ENCODE data around the gene CCDC12.

DNA sequence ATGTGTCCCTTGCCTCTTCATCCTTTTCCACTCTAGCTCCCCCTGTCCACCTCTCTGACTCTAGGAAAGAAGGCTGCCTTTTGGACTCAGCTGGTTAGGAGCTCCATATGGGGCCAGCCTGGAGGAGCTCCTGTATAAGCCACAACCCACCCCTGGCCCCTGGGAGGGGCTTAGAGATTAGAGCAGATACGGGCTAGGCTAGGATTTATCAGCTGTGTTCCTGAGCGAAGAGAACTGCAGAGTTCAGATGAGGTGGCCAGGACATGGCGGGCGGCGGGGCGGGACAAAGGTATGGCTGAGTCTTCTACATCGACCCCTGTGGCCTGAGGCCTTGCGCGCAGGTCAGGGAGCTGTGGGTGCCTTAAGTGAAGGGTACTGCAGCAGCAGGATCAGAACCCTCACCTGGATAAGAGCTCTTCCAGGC lies 10.8 kb upstream of the CCDC12 start:
- TF ChIP-seq POLR2A (IDR thresholded peaks at IDR 0.05; ENCODE audit: low read depth, low read length) (no peak), POLR2AphosphoS5 (IDR thresholded peaks at IDR 0.05; ENCODE audit: low read depth, low read length) (0 out of 2 replicates have a peak, but pooled peaks have one; percentile 7)

Data from GM12892 (cell line).